ENCODE results near the gene PLXNB3.

GRCh38 chrX:153776120-153776599 lies 12.1 kb downstream of the PLXNB3 start:
- no peak for TF ChIP-seq POLR2AphosphoS5 (IDR thresholded peaks at IDR 0.05; ENCODE audit: low read depth, low read length)
- no peak for TF ChIP-seq POLR2A (IDR thresholded peaks at IDR 0.05; ENCODE audit: low read depth, low read length)
- no peak for TF ChIP-seq TAF1 (IDR thresholded peaks at IDR 0.05; ENCODE audit: low read depth, low read length)
- TF ChIP-seq POU2F2 (IDR thresholded peaks at IDR 0.05; ENCODE audit: low read depth, low read length), result no peak
- TF ChIP-seq SPI1 (IDR thresholded peaks at IDR 0.05; ENCODE audit: low read depth, low read length), result no peak
